Measurements from ENCODE around the gene PACS2. TPM values are rescaled to one million over a fixed set of nuclear protein-coding genes. Genes with fewer than 3 reads are reported as not detected.

Gene PACS2
- total and polyA plus RNA-seq, 2 of the 8 experiments (the other 6 are each of a cell fraction or from before 2014, with no cell fraction given): 38.0 to 62.8 TPM

- Histone ChIP-seq H4K91ac (replicated peaks; ENCODE audit: insufficient read length, low read length) (no peak overlapping the region), H4K8ac (ENCODE audit: extremely low read depth, insufficient read depth, low read length) (no peak overlapping the region), H2BK12ac (ENCODE audit: low read depth, low read length) (no peak overlapping the region), H4K20me1 (replicated peaks in 1 of 2; ENCODE audit: control insufficient read depth in 1 of 2, insufficient read depth in 2 of 2, low read length in 2 of 2) (peaks cover 4 to 9% of the 10 kb centered on the region in 2 experiments), H3K23ac (ENCODE audit: insufficient read length) (no peak overlapping the region), H2AFZ (ENCODE audit: low read length) (no peak overlapping the region), H3K9ac (replicated peaks in 1 of 4; ENCODE audit: extremely low read depth in 1 of 4, low read depth in 3 of 4, low read length in 3 of 4) (no peak overlapping the region), H3K4ac (replicated peaks; ENCODE audit: insufficient read length, low read depth, low read length) (no peak overlapping the region), H3K4me3 (ENCODE audit: extremely low read depth in 1 of 4, insufficient read depth in 2 of 4, low read depth in 3 of 4, low read length in 4 of 4) (no peak overlapping the region), H3K4me1 (replicated peaks in 1 of 4; ENCODE audit: control insufficient read depth in 3 of 4, insufficient read depth in 4 of 4, low read length in 3 of 4) (no peaks in the 10 kb centered on the region), H3K18ac (ENCODE audit: extremely low read depth, low read length) (no peak overlapping the region), H2BK20ac (ENCODE audit: low read length) (no peak overlapping the region), H4K5ac (ENCODE audit: insufficient read length, low read depth, low read length) (no peak overlapping the region), H3K56ac (replicated peaks; ENCODE audit: insufficient read length, low read depth, low read length) (no peak overlapping the region), H3K79me2 (ENCODE audit: control insufficient read depth in 1 of 2, insufficient read depth in 2 of 2, low read length in 2 of 2) (no peaks in the 10 kb centered on the region), H3K36me3 (ENCODE audit: control insufficient read depth in 2 of 4, insufficient read depth in 4 of 4, low read length in 3 of 4) (no peaks in the 10 kb centered on the region; a peak in 1 of 8 replicates), H2AK5ac (ENCODE audit: low read depth, low read length) (no peak overlapping the region), H3K27me3 (replicated peaks in 1 of 4; ENCODE audit: control insufficient read depth in 3 of 4, extremely low read depth in 1 of 4, insufficient read depth in 3 of 4, low read length in 3 of 4) (no peaks in the 10 kb centered on the region), H3K14ac (ENCODE audit: insufficient read length) (no peak overlapping the region), H3K9me3 (ENCODE audit: insufficient read depth in 2 of 2, low read depth in 1 of 2, low read length in 1 of 2) (no peaks in the 10 kb centered on the region), H3K23me2 (ENCODE audit: low read depth, low read length) (no peaks in the 10 kb centered on the region), H2BK15ac (ENCODE audit: low read length) (no peak overlapping the region), H3K79me1 (ENCODE audit: low read depth, low read length) (peaks cover 2% of the 10 kb centered on the region; the same call in 1 of the 2 replicates), H2BK5ac (ENCODE audit: low read depth, low read length) (no peak overlapping the region), H2BK120ac (replicated peaks; ENCODE audit: low read depth, low read length) (no peak overlapping the region), H3K27ac (ENCODE audit: low read depth, low read length) (no peak overlapping the region), H3K4me2 (ENCODE audit: insufficient read depth in 1 of 2, low read depth in 2 of 2, low read length in 2 of 2) (no peak overlapping the region)
- FAIRE-seq: no peak
- ChIA-PET POLR2A (ENCODE audit: partially characterized antibody) (no interaction called here), CTCF (ENCODE audit: partially characterized antibody) (interaction anchor here (0.8 to 1.2 kb wide), 7 partner anchors 10 to 332 kb away, joined by 3 to 4 read pairs (median 3); no protein-coding TSS in a partner anchor)
- 86% methylated on average over 14 of the region's 15 CpGs; no CpG with 5 or more reads in 1 of the 2 experiments for WGBS, 2 experiments (ENCODE audit: extremely low coverage in 1 of 2, insufficient coverage in 1 of 2, insufficient read length in 1 of 2, insufficient replicate concordance in 2 of 2, low coverage in 1 of 2, low lambda C conversion rate in 2 of 2, missing lambda C conversion rate in 1 of 2)
- TF ChIP-seq POLR2AphosphoS5 (IDR thresholded peaks at IDR 0.05; ENCODE audit: low read depth, low read length): no peak
- 0 out of 2 replicates have a peak, but pooled peaks have one; percentile 31 for TF ChIP-seq YY1 (IDR thresholded peaks at IDR 0.05; ENCODE audit: low read depth, low read length)
- DNase-seq (ENCODE audit: low read depth in 1 of 2, low spot score in 2 of 2): no peak
Observed at GRCh38 chr14:105272623-105273022, 41.9 kb upstream of the PACS2 start.

All from H1 (cell line).